Amniotic stem cell (primary cell): ENCODE data around the gene ARHGAP11A.
"Not testable (repeated sequence)": the region's sequence is repeated elsewhere in the genome, so short reads cannot be mapped to it uniquely, and the experiment has no call there.

Experiments
- DNase-seq: peaks from one replicate; lab custom pipeline; 2025; lab: John Stamatoyannopoulos, UW

ARHGAP11A gene

GRCh38 chr15:32615051-32615870, at the start of gene ARHGAP11A:
ARHGAP11A (plus strand) TSS chr15:32615504; CDS start chr15:32616212, 708 bp downstream.
- not testable (repeated sequence) for DNase-seq

GRCh38 chr15:32568988-32569387, 46.3 kb upstream of the ARHGAP11A start:
- not testable (repeated sequence) for DNase-seq

- not testable (repeated sequence) for DNase-seq
Measured at GRCh38 chr15:32578482-32578881, 36.8 kb upstream of the ARHGAP11A start.

- not testable (repeated sequence) for DNase-seq
Measured at GRCh38 chr15:32585844-32586243, 29.5 kb upstream of the ARHGAP11A start.

GRCh38 chr15:32593151-32593550, 22.2 kb upstream of the ARHGAP11A start, which contains the start of gene GOLGA8N:
GOLGA8N (plus strand) TSS chr15:32593456.
- not testable (repeated sequence) for DNase-seq

- not testable (repeated sequence) for DNase-seq
Measured at GRCh38 chr15:32609518-32609917, 5.8 kb upstream of the ARHGAP11A start.

- not testable (repeated sequence) for DNase-seq
Measured at GRCh38 chr15:32610719-32611118, 4.6 kb upstream of the ARHGAP11A start.

- not testable (repeated sequence) for DNase-seq
Measured at GRCh38 chr15:32614712-32615050, 623 bp upstream of the ARHGAP11A start.

GRCh38 chr15:32615871-32616426, 645 bp downstream of the ARHGAP11A start:
- not testable (repeated sequence) for DNase-seq

GRCh38 chr15:32636410-32636809, 21.1 kb downstream of the ARHGAP11A start:
- DNase-seq = no peak

GRCh38 chr15:32636908-32637567, 21.7 kb downstream of the ARHGAP11A start:
- no peak for DNase-seq

GRCh38 chr15:32637704-32638103, 22.4 kb downstream of the ARHGAP11A start:
- no peak for DNase-seq

GRCh38 chr15:32641517-32642059, 26.3 kb downstream of the ARHGAP11A start, which contains the start of gene SCG5:
SCG5 (plus strand) TSS chr15:32641710; CDS start chr15:32643593, 1,883 bp downstream.
- DNase-seq = no peak

- no peak for DNase-seq
Measured at GRCh38 chr15:32642667-32643435, 27.5 kb downstream of the ARHGAP11A start.

GRCh38 chr15:32643907-32644445, 28.7 kb downstream of the ARHGAP11A start:
- no peak for DNase-seq

GRCh38 chr15:32646291-32646690, 31.0 kb downstream of the ARHGAP11A start:
- no peak for DNase-seq

- DNase-seq = no peak
Measured at GRCh38 chr15:32649342-32649741, 34.0 kb downstream of the ARHGAP11A start.

GRCh38 chr15:32651229-32651837, 36.0 kb downstream of the ARHGAP11A start:
- peak; percentile 50 for DNase-seq

GRCh38 chr15:32652178-32652577, 36.9 kb downstream of the ARHGAP11A start:
- no peak for DNase-seq

- no peak for DNase-seq
Measured at GRCh38 chr15:32656091-32656490, 40.8 kb downstream of the ARHGAP11A start.

- DNase-seq = no peak
Measured at GRCh38 chr15:32656496-32656895, 41.2 kb downstream of the ARHGAP11A start.
